Effector CD4-positive, alpha-beta T cell (primary cell): Measurements from ENCODE around the gene GPBP1L1.
"Not testable (repeated sequence)": the region's sequence is repeated elsewhere in the genome, so short reads cannot be mapped to it uniquely, and the experiment has no call there.

Experiments used
- DNase-seq: peaks from one replicate; pipeline ENCODE4 v3.0.0-alpha.2; 2020
- total RNA-seq: gene quantifications from one replicate; lab custom pipeline; 2026; lab: John Stamatoyannopoulos, UW

Gene GPBP1L1
- total RNA-seq: 162 reads per million, percentile 90 among the genes with 10 or more reads in this experiment

GRCh38 chr1:45686288-45687013 lies at the start of gene GPBP1L1:
Gene GPBP1L1, minus strand, starts transcription at chr1:45686533. Its CDS starts 27,446 bp downstream, at chr1:45659087.
- peak; percentile 96 for DNase-seq

GRCh38 chr1:45730780-45731319 lies 44.5 kb upstream of the GPBP1L1 start:
- DNase-seq: no peak

GRCh38 chr1:45730075-45730779 lies 43.9 kb upstream of the GPBP1L1 start:
- DNase-seq: no peak

GRCh38 chr1:45726007-45726406 lies 39.7 kb upstream of the GPBP1L1 start:
- not testable (repeated sequence) for DNase-seq

- DNase-seq: no peak
These were observed 37.1 kb upstream of the GPBP1L1 start for GRCh38 chr1:45723248-45723930.

- DNase-seq: no peak
These were observed 36.5 kb upstream of the GPBP1L1 start for GRCh38 chr1:45722809-45723208.

GRCh38 chr1:45721207-45721606 lies 34.9 kb upstream of the GPBP1L1 start:
- DNase-seq: no peak

- DNase-seq: no peak
These were observed 32.0 kb upstream of the GPBP1L1 start for GRCh38 chr1:45718289-45718688.

- not testable (repeated sequence) for DNase-seq
These were observed 31.1 kb upstream of the GPBP1L1 start for GRCh38 chr1:45717386-45717785.

GRCh38 chr1:45716700-45717099 lies 30.4 kb upstream of the GPBP1L1 start:
- DNase-seq: no peak

GRCh38 chr1:45713711-45714110 lies 27.4 kb upstream of the GPBP1L1 start:
- DNase-seq: no peak

GRCh38 chr1:45704637-45705036 lies 18.3 kb upstream of the GPBP1L1 start:
- DNase-seq: no peak

- no peak for DNase-seq
These were observed 8.5 kb upstream of the GPBP1L1 start for GRCh38 chr1:45694823-45695222.

GRCh38 chr1:45693811-45694210 lies 7.5 kb upstream of the GPBP1L1 start:
- DNase-seq: not testable (repeated sequence)

- DNase-seq: peak; percentile 64
These were observed 1.7 kb upstream of the GPBP1L1 start, which contains the start of gene TMEM69 for GRCh38 chr1:45687754-45688740. Gene TMEM69, plus strand, starts transcription at chr1:45688181. Its CDS starts 2,888 bp downstream, at chr1:45691069.

- peak; percentile 94 for DNase-seq
These were observed 851 bp upstream of the GPBP1L1 start for GRCh38 chr1:45687014-45687753.

GRCh38 chr1:45686015-45686287 lies 382 bp downstream of the GPBP1L1 start:
- DNase-seq: peak; percentile 66

- DNase-seq: no peak
These were observed 872 bp downstream of the GPBP1L1 start for GRCh38 chr1:45685308-45686014.

- DNase-seq: no peak
These were observed 1.9 kb downstream of the GPBP1L1 start for GRCh38 chr1:45684402-45684801.

- DNase-seq: no peak
These were observed 3.4 kb downstream of the GPBP1L1 start for GRCh38 chr1:45682942-45683341.

- no peak for DNase-seq
These were observed 7.2 kb downstream of the GPBP1L1 start for GRCh38 chr1:45679123-45679522.
